Ecto neural progenitor cell (in vitro differentiated cells): ENCODE measurements around the gene VWA5B1.

ENCODE experiments used
- DNase-seq: peaks from one replicate; pipeline ENCODE4 v3.0.0-alpha.2; 2018; ENCODE audit warnings: low spot score

Gene VWA5B1

DNA sequence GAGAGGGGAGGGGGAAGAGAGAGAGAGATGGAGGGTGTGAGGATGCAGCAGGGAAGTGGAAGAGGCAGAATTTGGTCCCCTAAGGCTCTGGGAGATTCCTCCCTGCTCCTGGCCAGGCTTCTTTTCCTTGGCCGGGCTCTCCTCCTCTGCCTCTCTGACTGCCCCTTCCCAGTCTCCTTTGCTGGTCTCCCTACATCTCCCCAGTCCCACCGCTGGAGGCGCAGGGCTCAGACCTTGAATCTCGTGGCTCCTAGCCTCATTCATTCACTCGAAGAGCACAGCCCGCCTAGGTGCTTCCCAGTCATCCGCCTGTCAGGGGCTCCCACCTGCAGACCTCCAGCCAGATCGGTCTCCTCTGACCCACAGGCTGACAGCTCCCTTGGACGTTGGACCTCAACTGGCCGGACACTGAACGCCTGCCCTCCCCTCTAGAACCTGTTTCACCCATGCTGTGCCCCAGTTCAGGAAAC is 76.5 kb downstream of the VWA5B1 start:
- DNase-seq, result peak; percentile 80

DNA sequence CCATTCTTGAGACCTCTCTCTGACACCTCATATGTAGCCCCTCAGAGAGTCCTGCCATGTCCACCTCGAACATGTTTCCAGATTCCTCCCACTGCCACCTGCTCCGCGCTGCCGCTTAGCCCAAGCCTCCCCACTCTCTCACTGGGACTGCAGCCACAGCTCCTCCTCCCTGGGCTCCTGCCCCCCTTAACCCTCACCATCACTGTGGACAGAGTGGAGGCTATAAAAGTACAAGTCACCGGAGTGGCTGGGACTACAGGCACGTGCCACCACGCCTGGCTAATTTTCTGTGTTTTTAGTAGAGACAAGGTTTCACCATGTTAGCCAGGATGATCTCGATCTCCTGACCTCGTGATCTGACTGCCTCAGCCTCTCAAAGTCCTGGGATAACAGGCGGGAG is 77.0 kb downstream of the VWA5B1 start:
- no peak for DNase-seq

DNA sequence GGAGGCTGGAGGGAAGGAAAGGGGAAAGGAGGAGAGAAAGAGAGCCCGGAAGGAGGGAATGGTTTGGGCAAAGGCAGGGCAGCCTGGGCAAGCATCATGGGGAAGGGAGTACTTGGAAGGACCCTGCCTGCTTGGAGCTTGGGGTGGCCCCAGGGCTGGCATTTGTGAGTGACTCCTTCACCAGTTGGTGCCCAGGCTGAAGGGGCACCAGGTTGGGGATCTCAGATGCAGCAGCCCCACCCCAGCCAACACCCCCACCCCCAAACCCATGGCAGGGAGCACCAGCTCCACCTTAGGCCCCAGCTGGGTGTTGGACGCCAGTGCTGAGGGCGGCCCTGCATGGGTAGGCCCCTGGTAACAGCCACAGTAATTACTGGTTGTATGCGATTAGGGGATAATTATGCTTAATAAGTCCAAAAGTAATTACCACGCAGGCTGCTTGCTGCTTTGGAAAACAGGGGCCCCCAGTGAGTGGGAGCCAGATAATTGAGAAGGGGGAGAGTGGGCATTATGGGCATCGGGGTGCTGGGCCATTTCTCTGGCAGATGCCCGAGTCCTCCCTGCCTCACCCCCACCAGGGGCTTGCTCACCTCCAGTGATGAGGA is 78.3 kb downstream of the VWA5B1 start:
- DNase-seq, result no peak

DNA sequence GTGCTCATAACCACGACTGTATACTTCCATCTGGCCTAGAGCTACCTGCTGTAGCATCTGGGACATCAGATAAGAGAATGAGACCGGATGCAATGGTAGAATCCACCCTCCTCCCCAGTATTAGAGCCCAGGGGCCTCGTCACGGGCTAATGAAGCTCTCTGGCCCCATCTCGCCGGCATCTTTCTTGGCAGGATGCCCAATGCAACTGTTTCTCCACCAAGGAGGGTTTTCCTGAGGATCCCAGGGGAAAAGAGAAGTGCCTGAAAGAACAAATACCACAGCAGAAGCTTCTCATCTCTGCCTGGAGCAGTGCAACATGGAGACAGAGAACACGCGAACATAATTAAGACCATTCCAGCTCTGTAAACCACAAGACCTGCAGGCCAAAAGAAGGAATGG is 80.0 kb downstream of the VWA5B1 start:
- no peak for DNase-seq

DNA sequence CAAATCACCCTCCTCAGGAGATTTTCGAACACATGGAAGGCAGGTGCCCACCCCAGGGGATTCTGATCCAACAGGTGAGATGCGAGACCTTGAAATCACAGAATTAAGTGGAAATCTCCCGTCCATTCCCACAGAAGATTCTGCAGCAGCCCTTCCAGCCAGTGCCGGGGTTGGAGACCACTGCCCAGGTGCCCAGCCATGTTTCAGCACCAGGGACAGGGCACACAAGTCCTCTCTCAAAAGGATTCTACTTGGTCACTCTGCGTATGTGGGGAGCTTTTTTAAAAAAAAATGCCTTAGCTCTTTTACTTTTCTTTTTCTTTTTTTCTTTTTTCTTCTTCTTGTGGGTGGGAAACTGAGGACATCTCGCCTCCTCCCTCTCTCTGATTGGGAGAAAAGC is 80.7 kb downstream of the VWA5B1 start:
- no peak for DNase-seq

DNA sequence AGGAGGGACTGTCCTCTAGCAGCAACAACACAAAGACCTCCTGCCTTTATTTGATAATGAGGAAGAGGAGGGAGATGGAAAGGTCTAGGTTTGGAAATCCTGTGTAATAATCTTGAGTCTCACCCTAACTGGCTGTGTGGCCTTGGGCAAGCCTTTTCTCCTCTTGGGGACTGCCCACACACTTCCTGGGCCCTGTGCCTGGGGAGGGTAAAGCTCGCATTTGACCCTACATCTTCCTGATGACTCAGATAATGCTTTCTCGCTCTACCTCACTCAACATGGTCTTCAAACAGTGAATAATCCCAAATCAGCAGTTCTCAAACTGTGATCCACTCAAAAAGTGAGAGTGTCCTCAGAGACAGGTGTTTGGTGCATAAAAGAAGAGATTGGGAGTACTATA is 81.2 kb downstream of the VWA5B1 start:
- DNase-seq, result no peak

DNA sequence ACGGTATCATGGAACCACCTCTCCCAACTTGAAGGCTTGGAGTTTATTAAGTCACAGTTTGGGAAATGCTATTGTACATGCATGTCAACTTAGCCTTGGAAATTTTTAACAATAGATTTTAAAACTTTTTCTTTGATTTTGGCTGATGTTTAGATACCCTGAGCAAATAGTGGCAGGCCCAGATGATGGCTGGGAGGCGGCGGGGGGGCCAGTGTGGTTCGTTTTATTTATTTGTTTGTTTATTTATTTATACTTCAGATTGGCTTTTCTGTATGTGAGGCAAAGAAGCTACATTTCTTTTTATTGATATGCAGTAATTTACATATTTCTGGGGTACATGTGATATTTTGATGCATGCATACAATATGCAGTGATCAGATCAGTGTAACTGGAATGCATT is 82.0 kb downstream of the VWA5B1 start:
- DNase-seq, result no peak

DNA sequence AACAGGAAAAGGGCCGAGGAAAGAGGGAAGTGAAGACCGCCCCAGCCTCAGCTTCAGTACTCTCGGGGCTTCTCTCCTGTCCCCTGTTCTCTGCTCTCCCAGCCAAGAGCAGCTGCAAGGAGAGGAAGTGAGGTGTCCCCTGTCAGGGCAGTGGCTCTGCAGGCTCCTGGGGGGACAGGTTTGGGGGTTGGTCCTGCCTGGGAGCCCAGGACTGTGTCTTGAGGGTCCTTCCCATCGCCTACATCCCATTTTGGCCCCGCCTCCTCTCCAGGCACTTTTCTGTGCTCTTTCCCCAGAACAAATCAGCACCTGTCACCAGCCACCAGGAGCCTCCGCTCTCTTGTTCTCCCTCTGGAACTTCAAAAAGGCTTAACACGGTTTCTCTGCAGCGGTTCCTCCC is 82.6 kb downstream of the VWA5B1 start:
- DNase-seq, result no peak

DNA sequence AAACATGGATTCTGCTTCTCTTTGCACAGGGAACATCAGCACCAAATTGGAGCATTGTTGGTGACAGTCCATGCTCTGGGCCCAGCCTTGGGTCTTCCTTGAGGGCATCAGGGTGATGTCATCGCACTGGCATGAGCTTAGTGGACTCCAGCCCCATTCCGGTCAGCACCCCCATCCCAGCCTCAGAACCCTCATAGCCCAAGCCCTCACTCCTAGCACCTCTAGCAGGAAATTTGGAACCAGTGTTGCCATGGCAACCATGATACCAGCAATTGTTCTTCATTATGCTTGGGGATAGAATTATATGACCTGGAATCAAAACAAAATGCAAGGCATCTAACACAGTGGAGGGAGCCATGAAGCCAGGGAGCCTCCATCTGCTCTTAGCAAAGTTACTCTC is 83.1 kb downstream of the VWA5B1 start:
- DNase-seq, result no peak

DNA sequence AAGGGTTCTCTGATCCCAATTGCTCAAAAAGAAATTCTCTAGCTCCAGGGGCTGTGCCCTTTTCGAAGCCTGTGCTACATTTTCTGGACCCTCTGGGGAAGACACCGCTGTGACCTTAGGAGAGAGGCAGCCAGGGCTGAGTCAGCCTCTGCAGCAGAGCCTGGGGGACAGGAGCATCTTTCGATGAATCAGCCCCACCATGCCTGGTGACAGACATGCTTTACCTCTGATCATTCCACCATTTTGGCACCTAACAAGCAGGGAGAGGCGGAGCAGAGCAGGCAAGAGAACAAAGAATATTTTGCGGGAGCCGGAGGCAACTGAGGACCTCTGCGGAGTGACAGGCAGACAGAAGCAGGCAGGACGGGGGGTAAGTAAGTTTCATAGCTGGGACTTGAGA is 84.9 kb downstream of the VWA5B1 start:
- DNase-seq, result no peak

DNA sequence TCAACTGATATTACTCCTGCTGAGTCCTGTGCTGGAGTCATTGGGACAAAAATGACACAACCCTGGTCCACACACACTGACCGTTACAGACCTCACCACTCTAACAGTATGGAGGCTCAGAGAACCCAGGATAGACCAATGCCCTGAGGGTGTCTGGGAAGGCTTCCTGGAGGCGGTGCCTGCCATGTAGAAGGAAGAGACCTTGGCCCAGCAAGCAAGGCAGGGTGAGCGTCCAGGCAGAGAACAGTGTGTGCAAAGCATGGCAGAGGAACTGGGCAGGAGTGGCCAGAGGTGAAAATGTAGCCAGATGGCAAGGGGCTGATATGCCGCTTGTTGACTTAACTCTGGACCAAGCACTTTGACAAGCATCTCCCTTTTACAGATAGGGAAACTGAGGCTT is 85.5 kb downstream of the VWA5B1 start:
- no peak for DNase-seq

DNA sequence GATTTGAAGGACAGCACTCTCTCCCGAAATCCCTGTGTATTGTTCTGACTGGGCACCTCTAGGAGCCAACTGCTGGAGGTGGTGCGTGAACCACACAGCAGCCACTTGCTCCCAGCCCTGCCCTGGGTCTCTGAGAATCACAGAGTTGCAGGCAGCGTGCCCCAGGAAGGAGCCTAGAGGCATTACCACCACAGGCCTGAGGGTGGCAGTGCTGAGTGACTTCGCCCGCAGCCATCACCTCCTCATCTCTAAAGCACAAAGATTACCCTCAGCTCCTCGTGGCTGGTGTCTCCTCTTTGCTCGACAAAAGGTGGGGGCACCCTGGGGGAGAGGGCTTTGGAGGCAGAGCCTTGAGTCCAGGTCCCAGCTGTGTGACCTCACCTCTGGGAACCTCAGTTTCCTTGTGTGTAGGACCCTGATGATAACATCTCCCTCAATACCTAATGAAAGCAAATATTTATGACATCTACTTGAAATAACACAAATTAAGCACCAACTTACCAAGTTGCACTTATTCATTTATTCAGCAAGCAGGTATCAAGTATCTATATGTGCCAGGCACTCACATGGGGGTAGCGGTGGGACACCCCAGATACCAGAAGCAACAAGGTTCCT is 86.3 kb downstream of the VWA5B1 start:
- DNase-seq, result peak; percentile 84

DNA sequence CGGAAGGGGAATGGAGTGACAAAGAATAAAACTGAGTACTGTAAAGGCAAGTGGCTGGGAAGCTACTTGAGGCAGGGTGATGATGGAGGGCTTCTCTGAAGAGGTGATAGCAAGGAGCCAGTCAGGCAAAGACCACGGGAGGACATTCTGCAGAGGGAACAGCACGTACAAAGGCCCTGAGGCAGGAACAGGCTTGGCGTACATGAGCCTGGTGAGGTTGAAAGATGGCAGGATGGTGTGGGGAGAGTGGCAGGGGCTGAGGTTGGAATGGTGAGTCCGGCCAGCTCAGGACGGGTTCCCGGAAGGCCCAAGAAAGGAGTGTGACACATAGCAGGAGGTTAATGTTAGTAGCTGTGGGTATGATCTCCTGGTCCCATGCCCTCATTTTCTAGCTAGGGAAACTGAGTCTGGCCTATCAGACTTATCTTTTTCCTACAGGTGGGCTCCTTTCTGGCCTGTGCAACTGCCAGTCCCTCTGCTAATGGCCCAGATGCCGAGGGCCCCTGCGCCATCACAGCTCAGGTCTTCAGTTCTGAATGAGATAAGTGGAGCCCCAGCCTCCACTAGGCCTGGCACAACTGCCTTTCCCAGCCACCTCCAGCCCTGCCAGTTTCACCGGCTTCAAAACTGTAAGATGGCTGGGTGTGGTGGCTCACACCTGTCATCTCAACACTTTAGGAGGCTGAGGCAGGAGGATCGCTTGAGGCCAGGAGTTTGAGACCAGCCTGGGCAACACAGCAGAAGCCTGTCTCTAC is 87.0 kb downstream of the VWA5B1 start:
- no peak for DNase-seq

DNA sequence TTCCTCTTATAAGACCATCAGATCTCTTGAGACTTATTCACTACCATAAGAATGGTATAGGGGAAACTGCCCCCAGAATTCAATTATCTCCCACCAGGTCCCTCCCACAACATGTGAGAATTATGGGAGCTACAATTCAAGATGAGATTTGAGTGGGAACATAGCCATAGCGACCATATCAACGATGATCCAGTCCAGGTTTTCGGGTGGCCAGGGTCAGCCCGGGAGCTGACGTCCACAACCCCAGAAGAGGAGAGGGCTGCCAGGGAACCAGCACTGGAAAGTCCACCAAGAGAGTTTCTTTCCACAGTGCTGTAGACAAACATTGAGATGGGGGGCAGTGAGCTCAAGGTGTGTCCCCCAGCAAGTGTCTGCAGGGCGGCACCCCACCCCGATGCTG is 88.4 kb downstream of the VWA5B1 start:
- no peak for DNase-seq

DNA sequence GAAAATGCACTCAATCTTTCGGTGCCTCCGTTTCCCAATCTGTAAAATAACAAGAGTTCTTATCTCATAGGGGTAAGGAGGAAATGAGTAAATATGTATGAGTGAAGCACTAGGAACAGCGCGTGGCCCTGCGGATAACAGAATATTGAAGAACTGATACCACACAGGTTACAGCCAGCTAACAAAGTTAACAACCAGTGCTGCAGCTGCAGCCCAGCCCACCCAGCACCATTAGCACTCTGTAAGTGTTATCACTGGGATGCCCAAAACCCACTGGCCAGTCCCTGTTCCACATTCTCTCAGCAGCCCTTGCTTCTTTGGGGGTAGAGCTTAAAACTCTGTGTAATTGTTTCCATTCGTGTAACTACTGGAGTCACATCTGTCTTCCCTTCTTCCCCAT is 89.5 kb downstream of the VWA5B1 start:
- no peak for DNase-seq

DNA sequence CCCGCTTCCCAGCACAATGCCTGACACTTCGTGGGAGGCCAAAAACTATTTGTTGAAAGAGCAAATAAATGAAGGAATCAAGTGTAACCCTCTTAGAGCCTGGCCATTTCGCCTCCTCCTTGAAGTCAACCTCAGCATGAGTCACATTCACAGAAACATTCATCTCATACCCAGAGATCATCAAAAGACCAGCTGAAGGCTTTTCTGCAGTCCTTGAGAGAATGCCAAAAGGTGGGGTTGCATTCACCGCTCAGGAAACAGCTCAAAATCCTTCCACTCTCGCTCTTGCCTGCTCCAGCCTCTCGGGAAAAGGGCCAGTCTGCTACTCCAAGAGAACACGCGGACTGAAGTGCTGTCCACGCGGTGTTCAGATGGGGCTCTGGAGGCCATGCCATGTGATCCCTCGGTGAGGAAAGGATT is 90.0 kb downstream of the VWA5B1 start:
- DNase-seq, result no peak

DNA sequence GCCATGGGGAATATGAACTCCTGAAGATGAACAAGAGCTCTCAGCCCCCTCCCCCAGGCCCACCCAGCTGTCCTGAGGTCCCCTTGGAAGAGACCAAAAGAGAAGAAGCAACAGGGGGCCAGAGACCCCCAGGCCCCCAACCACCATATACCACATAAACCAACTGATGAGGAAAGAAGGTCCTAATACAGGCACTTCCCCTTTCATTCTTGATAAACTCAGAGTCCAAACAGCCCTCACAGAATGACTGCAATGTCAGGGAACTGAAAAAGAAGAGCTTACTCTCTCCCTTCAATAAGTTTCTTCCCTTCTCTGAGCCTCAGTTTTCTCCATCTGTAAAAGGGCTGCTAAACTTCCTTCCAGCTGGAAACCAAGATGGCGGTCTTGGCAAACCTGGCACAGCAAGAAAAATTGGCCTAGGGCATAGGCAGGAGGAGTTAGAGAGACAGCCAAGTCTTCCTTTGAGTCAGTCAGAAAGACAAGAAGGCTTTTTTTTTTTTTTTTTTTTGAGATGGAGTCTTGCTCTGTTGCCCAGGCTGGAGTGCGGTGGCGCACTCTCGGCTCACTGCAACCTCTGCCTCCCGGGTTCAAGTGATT is 90.5 kb downstream of the VWA5B1 start:
- no peak for DNase-seq

DNA sequence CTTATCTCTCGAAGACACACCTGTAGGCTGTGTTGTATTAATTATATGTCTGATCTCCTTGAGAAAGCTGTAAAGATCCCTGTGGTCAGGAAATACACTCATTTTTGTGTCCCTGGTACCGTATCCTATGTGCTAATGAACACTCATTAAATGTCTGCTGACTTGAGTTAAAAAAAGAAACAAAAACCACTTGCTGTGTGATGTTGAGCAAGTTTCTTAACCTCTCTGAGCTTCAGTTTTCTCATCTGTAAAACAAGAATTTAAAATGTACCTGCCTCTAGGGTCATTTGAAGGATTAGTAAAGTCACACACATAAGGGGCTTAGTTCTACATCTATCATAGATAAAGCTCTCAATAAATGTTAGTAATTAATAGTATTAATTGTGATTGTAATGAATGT is 91.3 kb downstream of the VWA5B1 start:
- no peak for DNase-seq

DNA sequence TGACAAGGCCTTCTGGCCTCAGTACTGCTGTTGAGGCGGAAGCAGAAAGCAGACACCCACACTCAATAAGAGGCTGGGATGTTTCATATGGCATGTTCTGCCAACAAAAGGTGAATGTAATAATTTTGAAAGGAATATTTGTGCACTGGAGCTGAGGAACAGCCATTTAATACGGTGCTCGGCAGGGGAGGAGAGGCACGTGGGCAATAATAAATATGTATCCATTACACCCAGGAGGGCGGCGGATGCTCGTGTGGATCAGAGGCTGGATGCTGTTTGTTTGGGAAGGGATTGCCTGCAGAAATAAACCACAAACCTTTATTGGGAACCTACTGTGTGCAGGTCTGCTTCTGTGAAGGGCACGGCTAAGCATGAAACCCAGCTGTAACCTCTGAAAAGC is 92.0 kb downstream of the VWA5B1 start:
- no peak for DNase-seq

DNA sequence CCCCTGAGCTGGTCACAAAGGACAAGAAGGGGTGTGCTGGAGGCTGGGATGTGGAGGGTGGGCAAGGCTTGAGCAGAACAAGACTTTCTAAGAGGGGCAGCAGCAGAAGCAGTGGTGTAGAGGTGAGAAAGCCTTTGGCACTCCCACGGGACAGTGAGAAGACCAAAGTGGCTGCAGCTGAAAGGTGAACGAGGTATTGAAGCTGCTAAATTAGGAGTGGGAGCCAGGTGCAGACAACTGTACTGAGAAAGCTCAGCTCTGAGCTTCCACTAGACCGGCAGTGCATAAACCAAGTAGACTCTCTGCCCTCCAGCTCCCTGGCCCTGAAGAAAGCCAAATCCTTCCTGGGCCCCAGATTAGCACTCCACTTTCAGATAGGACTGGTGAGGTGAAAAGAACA is 93.0 kb downstream of the VWA5B1 start:
- no peak for DNase-seq

DNA sequence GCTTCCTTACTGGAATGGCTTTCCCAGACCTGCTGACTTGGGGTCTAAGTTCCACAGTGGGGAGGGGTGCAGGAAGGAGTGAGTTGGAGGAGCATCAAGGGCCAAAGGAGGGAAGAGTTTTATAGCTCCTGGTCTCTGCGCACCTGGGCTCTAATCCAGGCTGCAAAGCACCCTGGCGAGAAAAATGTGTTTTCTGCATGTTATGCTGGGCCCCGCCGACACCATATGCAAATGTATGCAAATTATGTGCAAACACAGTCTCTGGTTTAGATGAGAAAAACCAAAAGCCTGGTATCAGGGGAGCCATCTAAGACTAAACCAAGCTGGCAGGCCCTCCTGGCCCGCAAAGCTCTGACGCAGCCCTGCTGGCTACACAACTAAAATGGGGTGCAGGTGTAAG is 95.0 kb downstream of the VWA5B1 start:
- no peak for DNase-seq

DNA sequence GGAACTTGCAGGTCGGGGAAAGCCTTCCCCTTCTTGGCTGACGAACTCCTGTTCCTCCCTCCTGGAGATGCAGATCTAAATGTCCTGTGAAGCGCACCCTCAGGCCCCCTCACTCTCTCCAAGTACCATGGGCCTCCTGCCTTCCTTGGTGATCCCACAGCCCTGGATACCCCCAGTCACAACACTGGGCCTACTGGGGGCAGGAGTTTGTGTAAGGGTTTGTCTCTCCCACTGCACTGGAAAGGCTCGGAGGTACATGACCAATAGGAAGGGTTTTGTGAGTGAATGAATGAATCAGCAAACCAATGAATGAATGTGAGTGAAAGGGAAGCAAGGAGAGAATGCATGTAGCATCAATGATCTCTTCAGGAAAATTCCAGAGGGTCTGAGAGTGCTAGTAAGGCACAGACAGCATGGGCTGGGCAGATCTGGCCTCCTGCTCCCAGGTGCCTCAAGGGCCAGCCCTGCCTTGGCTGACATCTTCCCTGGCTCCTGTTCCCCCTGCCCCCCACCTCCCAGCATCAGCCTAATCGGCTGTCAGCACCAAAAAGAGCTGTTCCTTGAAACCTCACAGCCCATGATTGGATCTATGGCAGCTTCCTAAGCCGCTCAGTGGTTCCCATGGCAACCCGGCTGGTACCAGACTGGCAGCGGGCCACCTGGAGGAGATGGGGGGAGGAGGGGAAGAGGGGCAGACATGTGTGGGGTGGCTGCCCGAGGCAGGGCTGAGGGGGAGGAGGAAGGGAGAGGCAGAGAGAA is 95.8 kb downstream of the VWA5B1 start:
- peak; percentile 72 for DNase-seq
